ENCODE results near the gene CNN2.

The CNN2 gene

DNA sequence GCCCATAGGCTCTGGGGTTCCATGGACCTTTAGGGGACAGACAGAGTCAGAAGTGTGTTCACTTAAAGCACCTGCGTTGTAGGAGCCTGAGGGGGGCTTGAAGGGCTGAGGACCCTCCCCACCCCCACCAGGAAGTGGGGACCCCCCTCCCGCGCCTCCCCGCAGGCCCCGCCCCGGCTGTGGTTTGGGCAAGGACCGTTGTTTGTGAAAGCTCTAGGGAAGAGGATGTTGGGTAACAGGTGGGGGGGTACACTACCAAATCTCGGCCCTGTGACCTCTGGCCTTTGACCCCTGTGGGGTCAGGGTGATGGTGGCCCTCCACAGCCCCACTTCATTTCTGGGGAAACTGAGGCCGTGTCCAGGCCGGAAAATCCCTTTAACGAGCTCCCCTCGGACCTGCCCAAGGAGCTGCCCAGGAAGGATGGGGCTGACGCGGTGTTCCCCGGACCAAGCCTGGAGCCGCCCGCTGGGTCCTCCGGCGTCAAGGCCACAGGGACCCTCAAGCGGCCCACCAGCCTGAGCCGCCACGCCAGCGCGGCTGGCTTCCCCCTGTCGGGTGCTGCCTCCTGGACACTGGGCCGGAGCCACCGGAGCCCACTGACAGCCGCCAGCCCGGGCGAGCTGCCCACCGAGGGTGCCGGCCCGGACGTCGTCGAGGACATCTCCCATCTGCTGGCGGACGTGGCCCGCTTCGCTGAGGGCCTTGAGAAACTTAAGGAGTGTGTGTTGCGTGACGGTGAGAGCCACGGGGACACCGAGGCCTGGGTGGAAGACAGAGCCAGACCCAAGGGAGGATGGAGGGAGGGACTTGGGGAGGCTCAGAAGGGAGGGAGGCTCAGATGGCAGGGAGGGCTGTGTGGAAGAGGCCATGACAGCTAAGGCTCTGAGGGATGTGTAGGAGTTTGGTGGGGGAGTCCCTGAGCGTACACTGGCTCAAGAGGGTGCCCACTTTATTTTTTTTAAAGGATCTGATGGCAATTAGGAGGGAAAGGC lies 41.9 kb downstream of the CNN2 start:
- peak; percentile 79 to 81 for DNase-seq

DNA sequence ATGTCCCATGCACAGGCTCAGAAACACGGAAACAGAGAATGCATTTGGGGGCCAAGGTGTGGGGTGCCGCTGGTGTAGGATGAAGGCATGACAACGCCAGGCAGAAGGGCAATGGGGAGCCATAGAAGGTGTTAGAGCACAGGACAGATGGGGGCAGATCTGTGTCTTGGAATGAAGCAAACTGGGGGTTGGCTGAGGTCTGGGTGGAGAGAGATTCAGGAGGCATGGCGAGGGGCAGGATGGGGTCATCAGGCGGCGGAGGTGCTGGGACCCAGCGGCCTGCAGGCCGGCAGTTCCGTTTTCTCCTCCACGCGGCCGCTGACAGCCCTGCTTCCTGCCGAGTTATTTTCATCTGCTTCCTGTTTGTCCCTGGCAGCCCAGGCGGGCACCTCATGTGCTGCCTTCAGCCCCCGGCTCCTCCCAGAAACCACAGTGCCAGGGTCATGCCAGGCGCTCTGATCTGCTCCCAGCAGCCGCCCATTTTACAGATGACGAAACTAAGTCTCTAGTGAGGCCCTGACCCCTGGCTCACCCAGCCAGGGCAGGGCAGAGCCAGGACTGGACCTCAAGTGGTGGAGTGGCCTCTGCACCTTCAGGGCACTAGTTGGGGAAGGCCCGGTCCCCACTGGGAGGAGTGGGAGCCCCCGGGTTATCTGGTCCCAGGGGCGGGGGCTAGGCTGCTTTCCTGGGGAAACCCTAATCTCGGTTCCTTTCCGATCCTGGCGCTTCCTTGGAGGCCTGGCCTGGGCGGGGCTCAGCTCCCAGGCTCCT lies 42.8 kb downstream of the CNN2 start:
- peak; percentile 84 to 86 for DNase-seq

DNA sequence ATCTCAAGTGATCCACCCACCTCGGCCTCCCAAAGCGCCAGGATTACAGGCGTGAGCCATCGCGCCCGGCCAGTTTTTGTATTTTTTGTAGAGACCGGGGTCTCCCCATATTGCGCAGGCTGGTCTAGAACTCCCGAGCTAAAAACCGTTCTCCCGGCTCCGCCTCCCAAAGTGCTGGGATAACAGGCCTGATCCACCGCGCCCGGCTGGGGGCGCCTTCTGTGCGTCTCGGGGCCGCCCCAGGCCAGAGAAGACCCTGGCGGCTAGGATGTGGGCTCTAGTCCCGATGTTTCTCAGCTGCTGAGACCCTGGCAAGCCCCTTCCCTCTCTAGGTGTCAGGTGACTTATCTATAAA lies 44.1 kb downstream of the CNN2 start:
- DNase-seq: no peak

DNA sequence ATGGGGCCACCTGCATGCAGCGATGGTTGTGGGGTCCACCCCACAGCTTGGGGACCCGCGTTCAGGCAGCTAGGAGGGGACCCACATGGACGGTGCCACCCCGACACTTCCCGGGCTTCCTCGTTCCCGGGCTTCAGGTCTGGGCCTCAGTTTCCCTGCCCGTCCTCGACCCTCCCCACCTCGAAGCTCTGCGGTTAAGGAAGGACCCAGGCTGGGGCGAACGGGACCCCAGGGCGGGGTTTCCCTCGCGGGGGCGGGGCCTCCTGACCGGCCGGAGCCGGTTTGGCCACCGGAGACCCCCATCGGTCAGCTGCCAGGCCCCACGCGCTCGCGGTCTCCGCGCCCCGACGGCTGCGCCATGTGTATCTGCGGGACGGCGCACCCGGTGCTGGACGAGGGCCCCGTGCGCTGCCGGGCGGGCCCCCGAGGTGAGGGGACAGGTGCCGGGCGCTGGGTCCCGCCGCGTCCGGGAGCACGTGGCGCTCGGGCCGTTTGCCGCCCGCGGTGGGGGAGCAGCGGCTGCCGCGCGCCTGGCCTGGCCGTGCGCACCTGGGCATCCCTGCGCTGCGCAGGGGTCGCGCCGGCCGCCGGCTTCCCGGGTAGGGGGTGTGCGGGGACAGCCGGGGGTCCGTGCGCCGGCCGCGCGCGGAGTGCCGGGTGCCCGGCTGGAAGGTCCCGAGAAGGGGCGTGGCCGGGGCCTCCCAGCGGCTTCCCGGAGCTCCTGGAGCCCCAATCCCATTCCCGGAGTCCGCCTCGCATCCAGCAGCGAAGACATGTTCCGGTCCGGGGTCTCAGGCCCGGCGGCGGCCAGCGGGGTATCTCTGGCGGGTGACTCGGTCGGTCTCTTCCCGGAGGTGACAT lies 44.8 kb downstream of the CNN2 start:
- DNase-seq: no peak

DNA sequence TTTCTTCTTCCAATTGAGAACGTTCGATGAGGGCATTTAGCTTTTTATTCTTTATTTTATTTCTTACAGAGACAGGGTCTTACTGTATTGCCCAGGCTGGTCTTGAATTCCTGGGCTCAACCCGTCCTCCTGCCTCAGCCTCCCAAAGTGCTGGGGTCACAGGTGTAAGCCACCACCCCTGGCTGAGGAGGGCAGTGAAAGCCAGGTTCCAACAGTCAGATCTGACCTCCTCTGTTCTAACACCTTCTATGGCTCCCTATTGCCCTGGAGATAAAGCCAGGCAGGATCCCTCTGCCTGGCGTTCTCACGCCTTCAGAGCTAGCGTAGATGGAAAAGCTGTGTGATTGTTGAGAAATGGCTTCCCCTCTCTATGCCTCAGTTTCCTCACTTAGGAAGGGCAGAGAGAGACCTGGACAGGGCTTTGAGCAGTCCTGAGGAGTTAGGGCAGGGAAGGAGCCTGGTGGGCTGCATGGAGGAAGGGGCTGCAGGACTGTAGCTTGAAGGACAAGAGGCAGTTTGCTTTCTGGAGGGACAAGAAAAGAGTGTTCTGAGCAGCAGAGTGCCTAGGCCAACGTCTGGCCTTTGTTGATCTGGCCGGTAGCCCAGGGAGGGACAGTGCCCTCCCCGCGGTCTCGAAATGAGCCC lies 46.1 kb downstream of the CNN2 start:
- DNase-seq: no peak

DNA sequence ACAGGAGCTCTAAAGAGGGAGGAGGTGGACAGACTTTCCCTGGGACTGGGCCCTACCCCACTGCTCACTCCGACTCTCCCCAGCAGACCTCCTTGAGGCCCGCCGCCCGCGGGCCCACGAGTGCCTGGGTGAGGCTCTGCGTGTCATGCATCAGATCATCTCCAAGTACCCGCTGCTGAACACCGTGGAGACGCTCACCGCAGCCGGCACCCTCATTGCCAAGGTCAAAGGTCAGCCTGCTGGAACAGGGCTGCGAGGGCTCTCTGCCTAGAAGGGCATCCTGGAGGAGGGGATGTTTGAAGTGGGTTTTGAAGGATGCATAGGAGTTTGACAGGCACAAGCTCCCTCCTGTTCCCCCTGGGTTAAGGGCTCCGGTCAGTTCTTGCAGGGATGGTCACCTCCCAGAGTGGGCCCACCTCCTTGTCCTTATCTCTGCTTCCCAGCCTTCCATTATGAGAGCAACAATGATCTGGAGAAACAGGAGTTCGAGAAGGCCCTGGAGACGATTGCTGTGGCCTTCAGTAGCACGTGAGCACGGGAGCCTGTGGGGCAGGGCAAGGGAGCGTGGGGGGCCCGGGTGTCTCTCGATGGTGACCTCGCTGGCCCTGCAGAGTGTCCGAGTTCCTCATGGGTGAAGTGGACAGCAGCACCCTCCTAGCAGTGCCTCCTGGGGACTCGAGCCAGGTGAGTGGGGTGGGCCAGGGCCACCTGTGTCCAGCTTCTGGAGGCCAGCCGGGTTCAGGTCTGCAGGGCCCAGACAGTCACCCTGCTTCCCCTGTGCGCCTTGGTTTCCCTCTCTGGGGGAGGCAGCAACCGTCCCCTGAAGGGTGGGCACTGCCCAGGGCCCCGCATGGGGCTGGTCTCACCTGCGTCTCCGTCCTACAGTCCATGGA lies 46.9 kb downstream of the CNN2 start:
- no peak for DNase-seq

DNA sequence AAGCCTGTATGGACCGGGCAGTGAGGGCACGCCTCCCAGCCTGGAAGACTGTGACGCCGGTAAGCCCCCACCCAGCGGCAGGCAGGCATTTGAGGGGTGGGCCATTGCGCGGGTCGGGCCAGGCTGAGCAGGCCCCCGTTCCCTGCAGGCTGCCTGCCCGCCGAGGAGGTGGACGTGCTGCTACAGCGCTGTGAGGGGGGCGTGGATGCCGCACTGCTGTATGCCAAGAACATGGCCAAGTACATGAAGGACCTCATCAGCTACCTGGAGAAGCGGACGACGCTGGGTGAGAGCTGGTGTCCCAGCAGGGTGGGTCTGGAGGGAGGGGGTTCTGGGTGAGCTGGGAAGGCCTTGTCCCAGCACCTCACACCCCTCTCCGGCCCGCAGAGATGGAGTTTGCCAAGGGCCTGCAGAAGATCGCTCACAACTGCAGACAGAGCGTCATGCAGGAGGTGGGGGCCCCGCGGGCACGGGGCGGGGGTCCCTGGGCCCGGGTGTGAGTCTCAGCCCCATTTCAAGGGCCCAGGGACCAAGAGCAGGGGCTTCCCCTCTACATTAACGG lies 47.6 kb downstream of the CNN2 start:
- no peak for DNase-seq

DNA sequence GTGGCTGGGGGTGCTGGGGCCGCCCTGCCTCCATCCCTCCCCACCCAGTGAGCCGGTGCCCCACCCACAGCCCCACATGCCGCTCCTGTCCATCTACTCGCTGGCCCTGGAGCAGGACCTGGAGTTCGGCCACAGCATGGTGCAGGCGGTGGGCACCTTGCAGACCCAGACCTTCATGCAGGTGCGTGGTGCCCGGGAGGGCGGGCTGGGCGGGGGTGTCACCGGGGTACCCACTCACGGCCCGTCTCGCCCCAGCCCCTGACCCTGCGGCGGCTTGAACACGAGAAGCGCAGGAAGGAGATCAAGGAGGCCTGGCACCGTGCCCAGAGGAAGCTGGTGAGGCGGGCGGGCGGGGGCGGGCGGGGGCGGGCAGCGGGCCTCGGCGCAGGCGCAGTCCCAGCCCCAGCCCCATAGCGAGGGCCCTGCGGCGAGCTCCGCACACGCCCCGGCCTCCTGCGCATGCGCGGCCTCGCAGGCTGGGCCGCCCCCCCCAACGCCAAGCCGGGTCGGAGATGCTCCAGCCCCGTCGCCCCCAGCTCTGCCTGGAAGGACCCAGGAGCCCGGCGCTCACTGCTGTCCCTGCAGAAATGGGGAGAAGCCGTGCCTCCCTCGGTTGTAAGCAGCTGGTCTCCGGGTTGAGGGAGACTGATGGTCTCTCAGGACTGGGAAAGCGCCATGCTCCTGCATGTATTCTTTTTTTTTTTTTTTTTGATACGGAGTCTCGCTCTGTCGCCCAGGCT lies 48.3 kb downstream of the CNN2 start:
- DNase-seq: peak; percentile 94

DNA sequence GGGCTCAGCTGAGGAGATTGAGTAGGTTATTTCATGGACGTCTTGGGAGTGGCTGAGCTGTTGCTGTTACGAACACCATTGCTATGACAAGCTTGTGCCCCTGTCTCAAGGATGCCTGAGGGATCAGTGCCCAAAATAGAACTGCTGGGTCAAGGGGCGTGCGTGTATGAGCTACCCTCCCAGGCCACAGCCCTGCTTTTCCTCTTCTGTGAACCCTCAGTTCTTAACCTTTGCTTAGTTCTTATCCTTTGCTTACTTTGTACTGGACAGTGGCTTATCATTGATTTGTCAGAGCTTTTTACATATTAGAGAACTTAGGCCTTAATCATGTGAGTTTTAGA lies 49.6 kb downstream of the CNN2 start:
- no peak for DNase-seq

DNA sequence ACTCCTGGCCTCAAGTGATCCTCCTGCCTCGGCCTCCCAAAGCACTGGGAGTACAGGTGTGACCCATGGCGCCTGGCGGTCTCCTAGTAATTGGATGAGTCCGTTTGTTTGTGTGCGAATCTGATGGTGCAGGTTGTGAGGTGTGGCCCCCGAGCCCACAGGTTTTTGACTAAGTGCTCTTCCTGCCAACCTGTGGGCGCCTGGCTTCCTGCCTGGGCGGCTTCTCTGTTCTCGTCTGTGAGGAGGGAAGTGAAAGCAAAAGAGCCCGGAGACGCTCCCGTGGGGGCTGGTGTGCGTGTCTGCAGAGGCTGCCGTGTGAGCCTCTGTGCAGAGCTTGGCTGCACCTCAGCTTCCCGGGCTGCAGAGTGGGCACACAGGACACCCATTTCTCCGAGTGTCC lies 50.5 kb downstream of the CNN2 start:
- peak; percentile 94 to 95 for DNase-seq

DNA sequence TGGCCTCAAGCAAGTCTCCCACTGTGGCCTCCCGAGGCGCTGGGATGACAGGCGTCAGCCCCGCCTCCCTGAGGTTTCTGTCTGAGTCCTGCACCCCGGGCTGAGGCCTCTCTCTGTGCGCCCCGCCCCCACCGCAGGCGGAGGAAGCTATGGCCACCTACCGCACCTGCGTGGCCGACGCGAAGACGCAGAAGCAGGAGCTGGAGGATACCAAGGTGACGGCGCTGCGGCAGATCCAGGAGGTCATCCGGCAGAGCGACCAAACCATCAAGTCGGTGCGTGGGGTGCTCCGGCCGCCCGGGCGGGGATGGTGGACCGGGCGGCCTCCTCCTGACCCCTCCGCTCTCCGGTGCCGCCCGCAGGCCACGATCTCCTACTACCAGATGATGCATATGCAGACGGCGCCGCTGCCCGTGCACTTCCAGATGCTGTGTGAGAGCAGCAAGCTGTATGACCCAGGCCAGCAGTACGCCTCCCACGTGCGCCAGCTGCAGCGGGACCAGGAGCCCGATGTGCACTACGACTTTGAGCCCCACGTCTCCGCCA lies 53.2 kb downstream of the CNN2 start:
- DNase-seq: peak; percentile 62 to 70

DNA sequence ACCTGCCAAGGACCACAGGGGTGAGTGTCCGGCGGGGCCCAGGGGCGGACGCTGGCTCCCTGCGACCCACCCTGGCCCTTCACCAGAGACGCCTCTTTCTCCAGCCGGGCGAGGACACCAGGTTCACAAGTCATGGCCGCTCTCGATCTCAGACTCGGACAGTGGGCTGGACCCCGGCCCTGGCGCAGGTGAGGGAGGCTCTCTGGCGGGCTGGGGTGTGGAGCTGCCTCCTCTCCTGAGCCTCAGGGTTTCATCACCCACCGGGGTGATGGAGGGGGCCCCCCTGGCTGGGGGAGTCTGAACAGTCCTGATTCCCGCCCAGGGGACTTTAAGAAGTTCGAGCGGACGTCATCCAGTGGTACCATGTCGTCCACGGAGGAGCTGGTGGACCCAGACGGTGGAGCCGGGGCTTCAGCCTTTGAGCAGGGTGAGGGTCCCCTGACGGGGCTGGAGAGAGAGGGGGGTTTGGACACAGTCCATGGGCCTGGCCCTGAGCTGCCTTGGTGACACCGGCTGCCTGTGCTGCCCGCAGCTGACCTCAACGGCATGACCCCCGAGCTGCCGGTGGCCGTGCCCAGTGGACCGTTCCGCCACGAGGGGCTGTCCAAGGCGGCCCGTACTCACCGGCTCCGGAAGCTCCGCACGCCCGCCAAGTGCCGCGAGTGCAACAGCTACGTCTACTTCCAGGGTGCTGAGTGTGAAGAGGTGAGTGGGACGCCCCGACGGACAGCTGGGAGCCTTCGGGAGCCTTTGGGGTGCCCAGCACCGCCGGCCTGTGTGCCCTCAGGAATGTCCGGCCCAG lies 54.2 kb downstream of the CNN2 start:
- no peak for DNase-seq

DNA sequence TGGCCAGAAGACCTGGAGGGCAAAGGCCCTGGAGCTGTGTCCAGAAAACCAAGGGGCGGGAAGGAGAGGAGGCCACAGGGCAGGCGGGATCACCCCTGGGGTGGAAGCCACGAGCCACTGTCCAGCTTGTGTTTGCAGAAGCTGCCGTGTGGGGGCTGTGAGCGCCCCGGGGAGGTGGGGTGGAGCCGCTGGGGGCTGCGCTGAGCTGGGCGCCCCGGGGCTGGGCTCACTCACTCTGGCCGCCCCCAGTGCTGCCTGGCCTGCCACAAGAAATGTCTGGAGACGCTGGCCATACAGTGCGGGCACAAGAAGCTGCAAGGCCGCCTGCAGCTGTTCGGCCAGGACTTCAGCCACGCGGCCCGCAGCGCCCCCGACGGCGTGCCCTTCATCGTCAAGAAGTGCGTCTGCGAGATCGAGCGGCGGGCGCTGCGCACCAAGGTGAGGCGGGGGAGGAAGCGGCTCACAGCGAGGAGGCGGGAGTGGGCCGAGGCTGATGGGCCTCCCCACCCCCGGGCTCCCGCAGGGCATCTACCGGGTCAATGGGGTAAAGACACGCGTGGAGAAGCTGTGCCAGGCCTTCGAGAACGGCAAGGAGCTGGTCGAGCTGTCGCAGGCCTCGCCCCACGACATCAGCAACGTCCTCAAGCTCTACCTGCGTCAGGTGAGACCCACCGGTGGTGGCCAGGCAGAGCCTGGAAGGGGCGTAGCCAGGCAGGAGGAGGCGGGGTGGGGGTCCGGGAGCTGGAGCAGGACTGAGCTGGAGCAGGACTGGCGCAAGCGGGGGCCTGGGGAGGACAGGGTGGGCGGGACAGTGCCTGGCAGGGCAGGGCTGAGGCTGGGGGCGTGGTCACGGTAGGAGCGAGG lies 55.1 kb downstream of the CNN2 start:
- no peak for DNase-seq

DNA sequence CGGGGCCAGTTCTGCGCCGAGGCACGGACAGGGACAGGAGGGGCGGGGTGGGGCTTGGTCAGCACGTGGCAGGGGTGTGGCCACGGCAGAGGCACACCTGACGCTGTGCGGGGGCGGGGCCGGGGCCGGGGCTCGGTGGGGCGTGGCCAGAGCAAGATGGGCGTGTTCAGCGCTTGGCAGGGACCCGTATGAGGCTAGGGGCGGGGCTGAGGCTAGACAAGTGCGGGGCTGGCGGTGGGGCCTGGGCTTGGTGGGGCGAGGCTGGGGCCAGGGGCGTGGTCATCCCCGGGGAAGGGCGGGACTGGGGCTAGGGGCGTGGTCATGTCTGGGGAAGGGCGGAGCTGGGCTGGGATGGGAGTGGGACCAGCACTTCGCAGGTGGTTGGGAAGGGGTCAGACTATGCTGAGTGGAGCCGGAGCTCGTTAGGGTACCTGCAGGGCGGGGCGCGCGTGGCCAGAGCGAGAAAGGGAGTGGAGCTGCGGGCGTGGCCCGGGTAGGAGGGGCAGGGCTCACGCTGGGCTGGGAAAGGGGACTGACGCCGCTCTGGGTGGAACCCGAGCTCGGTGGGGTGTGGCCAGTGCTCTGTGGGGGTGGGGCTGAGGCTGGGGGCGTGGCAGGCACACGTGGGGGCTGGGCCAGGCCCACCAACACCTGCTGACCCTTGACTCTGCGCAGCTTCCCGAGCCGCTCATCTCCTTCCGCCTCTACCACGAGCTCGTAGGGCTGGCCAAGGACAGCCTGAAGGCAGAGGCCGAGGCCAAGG lies 55.9 kb downstream of the CNN2 start:
- peak; percentile 88 to 93 for DNase-seq

DNA sequence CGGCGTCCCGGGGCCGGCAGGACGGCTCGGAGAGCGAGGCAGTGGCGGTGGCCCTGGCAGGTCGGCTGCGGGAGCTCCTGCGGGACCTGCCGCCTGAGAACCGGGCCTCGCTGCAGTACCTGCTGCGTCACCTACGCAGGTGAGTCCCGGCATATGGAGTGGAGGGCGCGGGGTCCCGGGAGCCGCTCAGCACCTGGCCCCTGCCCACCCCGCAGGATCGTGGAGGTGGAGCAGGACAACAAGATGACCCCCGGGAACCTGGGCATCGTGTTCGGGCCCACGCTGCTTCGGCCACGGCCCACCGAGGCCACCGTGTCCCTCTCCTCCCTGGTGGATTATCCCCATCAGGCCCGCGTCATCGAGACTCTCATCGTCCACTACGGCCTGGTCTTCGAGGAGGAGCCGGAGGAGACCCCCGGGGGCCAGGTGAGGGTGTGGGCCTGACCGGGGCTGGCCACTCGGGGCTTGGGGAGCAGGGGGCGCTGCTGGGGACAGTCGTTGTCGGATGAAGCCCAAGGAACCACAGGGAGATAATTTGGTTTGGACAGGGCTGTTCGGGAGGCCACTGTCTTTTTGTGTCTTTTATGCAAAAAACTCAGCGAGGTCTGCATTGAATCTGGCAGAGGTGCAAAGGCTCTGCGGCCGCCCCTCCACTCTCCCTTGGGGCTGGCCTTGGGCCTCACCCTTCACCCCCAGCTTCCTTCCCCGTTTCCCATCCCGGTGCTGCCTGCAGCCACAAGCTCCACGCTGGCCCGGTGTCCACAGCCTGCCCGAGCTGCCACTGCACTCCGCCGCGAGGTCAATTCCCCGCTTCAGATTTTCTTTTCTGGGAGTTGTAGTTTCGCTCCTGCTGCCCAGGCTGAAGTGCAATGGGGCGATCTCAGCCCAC lies 56.8 kb downstream of the CNN2 start:
- no peak for DNase-seq

All from CD4-positive, alpha-beta T cell treated with Interleukin-1 beta for 1 hour (primary cell).